ENCODE measurements around the gene RNASE1. TPM values are rescaled to one million over a fixed set of nuclear protein-coding genes. Genes with fewer than 3 reads are reported as not detected.
"Not testable (repeated sequence)": the region's sequence is repeated elsewhere in the genome, so short reads cannot be mapped to it uniquely, and the experiment has no call there.

RNASE1 gene
- total RNA-seq, 1 donor, result 1.1 TPM

GRCh38 chr14:20823859-20824258 is 21.2 kb upstream of the RNASE1 start:
- TF ChIP-seq, protein P1, sequence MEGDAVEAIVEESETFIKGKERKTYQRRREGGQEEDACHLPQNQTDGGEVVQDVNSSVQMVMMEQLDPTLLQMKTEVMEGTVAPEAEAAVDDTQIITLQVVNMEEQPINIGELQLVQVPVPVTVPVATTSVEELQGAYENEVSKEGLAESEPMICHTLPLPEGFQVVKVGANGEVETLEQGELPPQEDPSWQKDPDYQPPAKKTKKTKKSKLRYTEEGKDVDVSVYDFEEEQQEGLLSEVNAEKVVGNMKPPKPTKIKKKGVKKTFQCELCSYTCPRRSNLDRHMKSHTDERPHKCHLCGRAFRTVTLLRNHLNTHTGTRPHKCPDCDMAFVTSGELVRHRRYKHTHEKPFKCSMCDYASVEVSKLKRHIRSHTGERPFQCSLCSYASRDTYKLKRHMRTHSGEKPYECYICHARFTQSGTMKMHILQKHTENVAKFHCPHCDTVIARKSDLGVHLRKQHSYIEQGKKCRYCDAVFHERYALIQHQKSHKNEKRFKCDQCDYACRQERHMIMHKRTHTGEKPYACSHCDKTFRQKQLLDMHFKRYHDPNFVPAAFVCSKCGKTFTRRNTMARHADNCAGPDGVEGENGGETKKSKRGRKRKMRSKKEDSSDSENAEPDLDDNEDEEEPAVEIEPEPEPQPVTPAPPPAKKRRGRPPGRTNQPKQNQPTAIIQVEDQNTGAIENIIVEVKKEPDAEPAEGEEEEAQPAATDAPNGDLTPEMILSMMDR (IDR thresholded peaks at IDR 0.05; ENCODE audit: extremely low read depth, low read depth, low read length), result no peak
- no peak for DNase-seq (ENCODE audit: insufficient read length, low spot score, missing footprints)
- Histone ChIP-seq H3K27me3 (ENCODE audit: insufficient read depth, low read length) (no peaks in the 10 kb centered on the region), H4K20me1 (ENCODE audit: insufficient read depth, low read length) (no peaks in the 10 kb centered on the region), H3K79me2 (ENCODE audit: insufficient read depth, low read length) (no peaks in the 10 kb centered on the region), H3K27ac (ENCODE audit: low read depth, low read length) (no peak overlapping the region), H3K36me3 (ENCODE audit: insufficient read depth, low read length) (no peaks in the 10 kb centered on the region), H3K9me3 (ENCODE audit: low read depth, low read length) (no peaks in the 10 kb centered on the region), H2AFZ (ENCODE audit: low read length) (no peak overlapping the region), H3K4me1 (ENCODE audit: insufficient read depth, low read length) (no peaks in the 10 kb centered on the region), H3K4me3 (ENCODE audit: insufficient read depth, low read length) (no peak overlapping the region), H3K4me2 (ENCODE audit: insufficient read depth, low read length) (no peak overlapping the region)

DNA sequence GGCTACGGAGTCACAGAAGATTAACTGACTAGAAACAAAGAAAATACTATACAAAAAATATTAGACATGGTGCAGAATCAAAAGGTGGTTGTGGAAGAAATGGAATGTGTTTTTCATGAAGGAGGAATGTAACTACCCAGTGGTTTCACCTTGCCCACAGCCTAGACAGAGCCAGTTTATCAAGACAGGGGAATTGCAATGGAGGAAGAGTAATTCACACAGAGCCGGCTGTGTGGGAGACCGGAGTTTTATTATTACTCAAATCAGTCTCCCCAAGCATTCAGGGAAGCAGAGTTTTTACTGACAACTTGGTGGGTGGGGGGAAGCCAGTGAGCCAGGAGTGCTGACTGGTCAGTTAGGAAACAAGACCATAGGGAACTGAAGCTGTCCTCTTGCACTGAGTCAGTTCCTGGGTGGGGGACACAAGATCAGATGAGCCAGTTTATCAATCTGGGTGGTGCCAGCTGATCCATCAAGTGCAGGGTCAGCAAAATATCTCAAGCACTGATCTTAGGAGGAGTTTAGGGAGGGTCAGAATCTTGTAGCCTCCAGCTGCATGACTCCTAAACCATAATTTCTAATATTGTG is 19.0 kb upstream of the RNASE1 start:
- H3K4me2 ChIP-seq (ENCODE audit: insufficient read depth, low read length); H3K4me3 ChIP-seq (ENCODE audit: insufficient read depth, low read length); H3K27me3 ChIP-seq (ENCODE audit: insufficient read depth, low read length); H3K4me1 ChIP-seq (ENCODE audit: insufficient read depth, low read length); H3K9me3 ChIP-seq (ENCODE audit: low read depth, low read length); DNase-seq (ENCODE audit: insufficient read length, low spot score, missing footprints); H3K79me2 ChIP-seq (ENCODE audit: insufficient read depth, low read length); H2AFZ ChIP-seq (ENCODE audit: low read length); H4K20me1 ChIP-seq (ENCODE audit: insufficient read depth, low read length); H3K27ac ChIP-seq (ENCODE audit: low read depth, low read length); H3K36me3 ChIP-seq (ENCODE audit: insufficient read depth, low read length): not testable (repeated sequence)

GRCh38 chr14:20820063-20820904 is 17.6 kb upstream of the RNASE1 start:
- Histone ChIP-seq H3K27me3 (ENCODE audit: insufficient read depth, low read length) (no peaks in the 10 kb centered on the region), H2AFZ (ENCODE audit: low read length) (no peak overlapping the region), H3K4me1 (ENCODE audit: insufficient read depth, low read length) (no peaks in the 10 kb centered on the region), H3K36me3 (ENCODE audit: insufficient read depth, low read length) (no peaks in the 10 kb centered on the region), H3K4me2 (ENCODE audit: insufficient read depth, low read length) (no peak overlapping the region), H3K9me3 (ENCODE audit: low read depth, low read length) (no peaks in the 10 kb centered on the region), H3K4me3 (ENCODE audit: insufficient read depth, low read length) (no peak overlapping the region), H3K27ac (ENCODE audit: low read depth, low read length) (no peak overlapping the region), H4K20me1 (ENCODE audit: insufficient read depth, low read length) (no peaks in the 10 kb centered on the region), H3K79me2 (ENCODE audit: insufficient read depth, low read length) (no peaks in the 10 kb centered on the region)
- TF ChIP-seq, protein P1 (IDR thresholded peaks at IDR 0.05; ENCODE audit: extremely low read depth, low read depth, low read length), result no peak
- no peak for DNase-seq (ENCODE audit: insufficient read length, low spot score, missing footprints)

- no peak overlapping the region for H3K27ac ChIP-seq (ENCODE audit: low read depth, low read length)
- no peaks in the 10 kb centered on the region for H3K4me1 ChIP-seq (ENCODE audit: insufficient read depth, low read length)
- no peak overlapping the region for H3K4me2 ChIP-seq (ENCODE audit: insufficient read depth, low read length)
- no peaks in the 10 kb centered on the region for H3K36me3 ChIP-seq (ENCODE audit: insufficient read depth, low read length)
- H4K20me1 ChIP-seq (ENCODE audit: insufficient read depth, low read length), result no peaks in the 10 kb centered on the region
- no peaks in the 10 kb centered on the region for H3K27me3 ChIP-seq (ENCODE audit: insufficient read depth, low read length)
- TF ChIP-seq, protein P1 (IDR thresholded peaks at IDR 0.05; ENCODE audit: extremely low read depth, low read depth, low read length), result peak; percentile 38
- H2AFZ ChIP-seq (ENCODE audit: low read length), result no peak overlapping the region
- H3K4me3 ChIP-seq (ENCODE audit: insufficient read depth, low read length), result no peak overlapping the region
- H3K9me3 ChIP-seq (ENCODE audit: low read depth, low read length), result no peaks in the 10 kb centered on the region
- H3K79me2 ChIP-seq (ENCODE audit: insufficient read depth, low read length), result no peaks in the 10 kb centered on the region
- no peak for DNase-seq (ENCODE audit: insufficient read length, low spot score, missing footprints)
These were observed 16.2 kb upstream of the RNASE1 start for GRCh38 chr14:20818861-20819260.

DNA sequence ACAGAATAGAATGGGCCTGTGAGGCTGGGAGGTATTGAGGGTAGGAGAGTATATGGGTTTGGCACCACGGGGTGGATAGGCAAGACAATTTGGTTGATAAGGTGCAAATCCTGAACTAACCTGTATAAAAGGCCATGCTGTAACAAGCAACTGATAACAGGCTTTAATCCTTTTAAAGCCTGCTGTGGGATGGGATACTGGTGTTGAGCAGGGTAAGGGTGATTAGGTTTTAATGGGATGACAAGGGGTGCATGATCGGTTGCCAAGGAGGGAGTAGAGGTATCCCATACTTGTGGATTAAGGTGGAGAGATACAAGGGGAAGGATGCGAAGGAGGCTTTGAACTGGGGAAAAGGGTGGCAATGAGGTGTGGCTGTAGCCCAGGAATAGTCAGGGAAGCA is 13.3 kb upstream of the RNASE1 start:
- H2AFZ ChIP-seq (ENCODE audit: low read length); H3K4me3 ChIP-seq (ENCODE audit: insufficient read depth, low read length); H3K4me1 ChIP-seq (ENCODE audit: insufficient read depth, low read length); H3K9me3 ChIP-seq (ENCODE audit: low read depth, low read length); H3K4me2 ChIP-seq (ENCODE audit: insufficient read depth, low read length); DNase-seq (ENCODE audit: insufficient read length, low spot score, missing footprints); H3K36me3 ChIP-seq (ENCODE audit: insufficient read depth, low read length); H4K20me1 ChIP-seq (ENCODE audit: insufficient read depth, low read length); H3K27ac ChIP-seq (ENCODE audit: low read depth, low read length); H3K79me2 ChIP-seq (ENCODE audit: insufficient read depth, low read length); H3K27me3 ChIP-seq (ENCODE audit: insufficient read depth, low read length): not testable (repeated sequence)
